Prostate gland (tissue), 2 donors: ENCODE measurements around the gene MARCHF11. TPM values are rescaled to one million over a fixed set of nuclear protein-coding genes. Genes with fewer than 3 reads are reported as not detected.

Source experiments
- DNase-seq: peaks from one replicate; pipeline ENCODE4 v3.0.0-alpha.2; 2019; ENCODE audit warnings: low spot score
- H3K27ac ChIP-seq, 2 donors: fragments of 200-600 bp; sonication (generic); 2 replicates each; pipeline ENCODE4 v1.5.1; 2017 to 2019
- H3K27me3 ChIP-seq: fragments of 200-600 bp; sonication (generic); replicated peaks from 2 replicates; pipeline ENCODE4 v1.5.1; 2019; ENCODE audit not compliant: insufficient read depth
- H3K36me3 ChIP-seq, 2 donors: fragments of 200-600 bp; sonication (generic); 1 replicate in 1 of 2; 2 replicates in 1 of 2; pipeline versions ENCODE4 v1.5.1 to v1.8.1; 2017 to 2019
- H3K4me1 ChIP-seq: fragments of 200-600 bp; sonication (generic); replicated peaks from 2 replicates; pipeline ENCODE4 v1.5.1; 2019
- H3K4me3 ChIP-seq, 2 donors: fragments of 200-600 bp; sonication (generic); 2 replicates each; pipeline ENCODE4 v1.5.1; 2017 to 2019
- H3K9me3 ChIP-seq: fragments of 200-600 bp; sonication (generic); 2 replicates; pipeline ENCODE4 v1.5.1; 2017
- POLR2A ChIP-seq: fragments of 450-650 bp; IDR thresholded peaks from one replicate; pipeline ENCODE4 v1.6.1; 2016; ENCODE audit warnings: antibody characterized with exemption, mild to moderate bottlenecking
- POLR2AphosphoS5 ChIP-seq: sonication (generic); formaldehyde crosslinking; IDR thresholded peaks from one replicate; pipeline ENCODE4 v1.6.1; 2017; ENCODE audit warnings: antibody characterized with exemption
- WGBS: methylation state at CpG from one replicate; pipeline ENCODE4 v1.1.5; 2018; 5-methylcytosine and 5-hydroxymethylcytosine counted together
- intact Hi-C: fragments of 100-400 bp; cut with DNase I; formaldehyde crosslinking; loops from one replicate; pipeline ENCODE4 v1.14.2; 2022
- total RNA-seq, 2 donors: library from RNA; depleted of rRNA; stranded (reverse); fragments of >200 nt; gene quantifications; one replicate each; pipeline ENCODE4 v1.1.0, GENCODE V29; 2016
- TF ChIP-seq, protein P1 (sequence below), 4 experiments: fragments of 200-600 bp in 2 of 4; fragments of 450-650 bp in 2 of 4; sonication (generic) in 2 of 4; IDR thresholded peaks; 1 replicate in 3 of 4; 2 replicates in 1 of 4; pipeline ENCODE4 v1.5.1; 2016 to 2019; ENCODE audit warnings: antibody characterized with exemption in 4 of 4, mild to moderate bottlenecking in 2 of 4, moderate library complexity in 2 of 4

MARCHF11 gene
- total RNA-seq, 2 donors from 2014 or later, result 8.9 TPM; not detected in 1

DNA sequence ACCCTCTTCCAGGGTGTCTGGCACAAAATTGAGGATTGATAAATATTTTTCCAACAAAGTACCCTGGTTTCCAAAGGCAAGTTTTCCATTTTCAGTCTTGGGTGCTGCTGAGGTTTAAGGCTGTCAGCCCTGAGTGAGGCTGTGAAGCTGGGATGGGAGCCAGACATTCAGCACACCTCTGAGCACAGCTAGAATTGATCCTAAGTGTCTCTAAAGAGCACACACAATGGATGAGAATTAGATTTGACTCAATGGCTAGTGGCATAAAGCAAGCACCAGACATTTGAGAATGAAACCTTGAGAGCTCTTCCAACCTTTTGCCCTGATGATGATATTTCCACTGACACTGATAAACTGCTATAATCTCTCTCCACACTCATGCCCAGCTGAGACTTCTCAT is 131.5 kb downstream of the MARCHF11 start:
- TF ChIP-seq, protein P1, sequence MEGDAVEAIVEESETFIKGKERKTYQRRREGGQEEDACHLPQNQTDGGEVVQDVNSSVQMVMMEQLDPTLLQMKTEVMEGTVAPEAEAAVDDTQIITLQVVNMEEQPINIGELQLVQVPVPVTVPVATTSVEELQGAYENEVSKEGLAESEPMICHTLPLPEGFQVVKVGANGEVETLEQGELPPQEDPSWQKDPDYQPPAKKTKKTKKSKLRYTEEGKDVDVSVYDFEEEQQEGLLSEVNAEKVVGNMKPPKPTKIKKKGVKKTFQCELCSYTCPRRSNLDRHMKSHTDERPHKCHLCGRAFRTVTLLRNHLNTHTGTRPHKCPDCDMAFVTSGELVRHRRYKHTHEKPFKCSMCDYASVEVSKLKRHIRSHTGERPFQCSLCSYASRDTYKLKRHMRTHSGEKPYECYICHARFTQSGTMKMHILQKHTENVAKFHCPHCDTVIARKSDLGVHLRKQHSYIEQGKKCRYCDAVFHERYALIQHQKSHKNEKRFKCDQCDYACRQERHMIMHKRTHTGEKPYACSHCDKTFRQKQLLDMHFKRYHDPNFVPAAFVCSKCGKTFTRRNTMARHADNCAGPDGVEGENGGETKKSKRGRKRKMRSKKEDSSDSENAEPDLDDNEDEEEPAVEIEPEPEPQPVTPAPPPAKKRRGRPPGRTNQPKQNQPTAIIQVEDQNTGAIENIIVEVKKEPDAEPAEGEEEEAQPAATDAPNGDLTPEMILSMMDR (IDR thresholded peaks at IDR 0.05), result no peak
- TF ChIP-seq POLR2A (no peak), POLR2AphosphoS5 (no peak)
- no peak for DNase-seq
- no peak overlapping the region for H3K27ac ChIP-seq
- H3K27me3 ChIP-seq, result no peaks in the 10 kb centered on the region
- intact Hi-C loops, result no loop called here
- no peak overlapping the region for H3K4me3 ChIP-seq
- no peaks in the 10 kb centered on the region for H3K4me1 ChIP-seq
- no peaks in the 10 kb centered on the region for H3K36me3 ChIP-seq
- H3K9me3 ChIP-seq, result no peaks in the 10 kb centered on the region

DNA sequence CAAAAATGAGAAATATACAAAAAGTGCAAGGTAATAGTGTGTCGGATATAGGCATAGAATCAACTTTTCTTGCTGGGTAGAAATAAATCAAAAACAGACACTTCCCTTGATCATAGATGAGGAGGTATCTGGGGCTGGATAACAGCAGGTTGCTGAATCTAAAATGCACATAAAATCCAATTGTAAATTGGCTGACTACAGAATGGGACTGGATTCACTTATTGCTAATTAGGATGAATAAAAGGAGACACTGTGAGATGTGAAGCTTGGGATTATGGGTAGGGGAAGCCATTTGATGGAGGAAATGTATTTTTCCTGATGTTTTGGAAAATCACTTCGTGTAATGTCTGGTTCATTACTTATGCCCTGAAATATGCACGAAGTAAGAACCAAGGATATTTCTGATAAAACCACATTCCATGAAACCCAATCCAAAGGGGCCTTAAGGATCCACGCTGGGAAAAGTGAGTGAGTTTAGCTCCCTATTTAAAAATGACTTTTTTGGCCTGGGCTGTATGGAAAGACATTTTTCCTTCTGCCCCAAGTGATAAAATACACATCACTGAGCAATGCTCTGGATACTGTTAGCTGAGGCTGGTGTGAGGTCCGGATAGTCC is 136.1 kb downstream of the MARCHF11 start:
- TF ChIP-seq POLR2AphosphoS5 (no peak), POLR2A (no peak)
- TF ChIP-seq, protein P1 (IDR thresholded peaks at IDR 0.05), result no peak
- Histone ChIP-seq H3K27ac (no peak overlapping the region), H3K9me3 (no peaks in the 10 kb centered on the region), H3K4me3 (no peak overlapping the region), H3K4me1 (no peaks in the 10 kb centered on the region), H3K27me3 (no peaks in the 10 kb centered on the region), H3K36me3 (no peaks in the 10 kb centered on the region)
- DNase-seq, result no peak
- 81% methylated on average over 5 of the region's 5 CpGs for WGBS
- intact Hi-C loops, result no loop called here

DNA sequence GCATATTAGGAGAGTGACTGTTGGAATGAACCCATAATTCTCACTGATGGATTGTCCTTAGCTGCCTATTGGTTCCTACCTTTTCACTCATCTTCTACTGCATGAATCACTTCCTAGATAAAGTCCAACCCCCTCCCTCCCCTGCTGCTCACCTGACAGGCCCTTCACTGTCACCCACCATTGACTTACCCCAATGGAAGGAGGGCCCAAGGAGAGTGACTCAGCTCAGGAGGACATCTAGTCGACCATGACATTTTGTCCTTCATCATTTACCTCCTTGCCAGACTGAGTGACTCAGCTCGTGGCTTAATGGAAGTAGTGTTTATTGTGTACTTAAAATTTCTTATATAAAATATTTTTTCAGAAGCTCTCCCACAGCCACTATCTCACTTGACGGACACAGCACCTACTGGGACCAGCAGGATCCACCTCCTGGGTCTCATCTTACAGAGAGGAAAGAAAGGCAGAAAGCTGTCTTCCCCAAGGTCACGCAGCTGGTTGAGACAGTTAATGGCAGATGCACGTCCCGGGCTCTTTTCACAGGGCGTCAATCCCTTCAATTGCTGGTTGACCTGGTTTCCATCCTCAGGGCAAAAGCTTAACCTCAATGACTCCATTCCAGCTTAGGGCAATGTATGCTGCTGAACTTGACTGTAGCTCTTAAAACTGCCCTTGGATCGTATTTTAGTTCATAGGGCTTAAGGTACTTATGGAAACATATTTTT is 142.3 kb downstream of the MARCHF11 start:
- no peaks in the 10 kb centered on the region for H3K27me3 ChIP-seq
- DNase-seq, result no peak
- intact Hi-C loops, result no loop called here
- H3K4me1 ChIP-seq, result no peaks in the 10 kb centered on the region
- 87% methylated on average over 8 of the region's 8 CpGs for WGBS
- H3K36me3 ChIP-seq, result no peaks in the 10 kb centered on the region
- H3K27ac ChIP-seq, result no peak overlapping the region
- no peak for TF ChIP-seq POLR2AphosphoS5
- no peak for TF ChIP-seq POLR2A
- TF ChIP-seq, protein P1 (IDR thresholded peaks at IDR 0.05), result no peak
- H3K4me3 ChIP-seq, result no peak overlapping the region
- no peaks in the 10 kb centered on the region for H3K9me3 ChIP-seq

DNA sequence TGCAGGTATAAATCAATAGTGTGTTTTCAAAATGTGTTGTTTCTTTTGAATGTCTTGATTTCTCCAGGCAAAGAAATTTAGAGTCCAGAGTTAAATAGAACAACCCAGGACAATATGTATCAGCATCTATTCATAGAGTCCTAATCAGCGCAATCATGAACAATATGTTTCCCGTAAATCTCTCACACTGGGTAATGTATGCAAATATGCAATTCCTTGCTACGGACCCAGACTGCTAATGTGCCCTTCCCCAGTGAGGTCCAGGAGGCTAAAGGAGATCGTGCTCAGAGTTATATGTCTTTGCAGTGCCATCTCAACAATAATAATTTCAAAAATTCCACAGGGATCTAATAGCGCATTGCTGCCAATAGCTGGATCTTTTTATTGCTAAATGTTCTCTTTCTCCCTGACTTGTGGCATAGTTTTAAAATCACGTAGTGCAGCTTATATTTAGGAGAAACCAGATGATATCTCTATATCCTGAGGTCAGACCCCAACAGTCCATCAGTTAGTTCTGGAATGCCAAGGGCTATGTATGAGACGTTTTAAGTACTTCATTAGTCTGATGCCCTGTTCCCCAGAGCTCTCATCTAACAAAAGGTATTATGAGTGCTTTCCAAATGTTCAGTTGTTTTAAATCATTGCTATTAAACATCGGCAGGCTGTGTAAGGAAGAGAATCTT is 145.1 kb downstream of the MARCHF11 start:
- no peak for DNase-seq
- WGBS, result 32% methylated on average over 8 of the region's 8 CpGs
- Histone ChIP-seq H3K9me3 (no peaks in the 10 kb centered on the region), H3K36me3 (no peaks in the 10 kb centered on the region), H3K4me3 (no peak overlapping the region), H3K27ac (no peak overlapping the region), H3K4me1 (no peaks in the 10 kb centered on the region), H3K27me3 (no peaks in the 10 kb centered on the region)
- TF ChIP-seq, protein P1 (IDR thresholded peaks at IDR 0.05), result no peak
- TF ChIP-seq POLR2A, result no peak
- TF ChIP-seq POLR2AphosphoS5, result no peak
- intact Hi-C loops, result no loop called here
